ENCODE results near the gene TNS4.

DNA sequence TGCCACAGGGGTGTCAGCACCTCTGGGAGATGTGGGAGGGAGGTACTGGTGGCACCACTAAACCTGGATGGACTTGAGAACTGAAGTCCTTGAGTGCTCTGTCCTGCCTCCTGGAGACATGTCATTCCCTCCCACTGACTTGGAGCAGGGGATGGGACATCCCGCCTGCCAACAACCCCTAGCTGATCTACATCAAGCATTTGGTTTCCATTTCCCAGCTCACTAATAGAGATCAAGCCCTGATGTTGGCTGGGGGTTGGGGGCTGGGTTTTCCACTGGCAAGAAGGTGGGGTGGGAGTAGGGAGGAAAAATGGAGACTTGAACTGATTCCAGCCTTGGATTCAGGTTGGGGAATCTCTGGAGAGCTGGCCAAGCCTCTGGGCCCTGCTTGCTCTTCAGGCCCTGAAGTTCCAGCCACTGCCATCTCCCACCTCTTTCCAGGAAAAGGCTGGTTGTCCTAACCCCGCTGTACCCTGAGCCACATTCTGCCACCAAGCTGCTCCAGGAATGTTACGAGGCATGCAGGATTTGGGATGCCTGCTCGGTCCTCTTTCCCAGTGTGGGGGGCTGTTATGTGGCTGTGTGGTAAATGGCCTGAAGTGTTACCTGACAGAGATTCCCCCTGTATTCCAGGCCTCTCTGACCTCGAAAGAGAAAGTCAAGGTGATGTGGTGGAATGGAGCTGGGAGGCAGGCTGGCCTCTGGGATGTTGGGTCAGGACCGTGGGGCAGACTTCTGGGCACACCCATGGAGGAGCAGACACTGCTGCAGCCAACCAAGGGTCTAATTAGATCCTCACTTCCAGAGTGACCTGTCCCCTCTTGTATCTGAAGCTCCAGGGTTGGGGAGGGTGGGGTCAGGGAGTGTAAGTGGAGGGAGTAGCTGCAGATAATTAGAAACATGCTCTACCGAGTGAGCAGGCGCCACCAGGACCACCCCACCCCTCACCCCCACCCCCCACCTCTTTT lies 41.5 kb downstream of the TNS4 start:
- TF ChIP-seq CEBPB (IDR thresholded peaks at IDR 0.05) (no peak), HDAC2 (IDR thresholded peaks at IDR 0.05) (no peak), MAZ (IDR thresholded peaks at IDR 0.05; ENCODE audit: borderline replicate concordance, low read depth, low read length) (no peak), POLR2A (IDR thresholded peaks at IDR 0.05; ENCODE audit: low read length) (no peak), KDM1A (IDR thresholded peaks at IDR 0.05; ENCODE audit: low read depth) (no peak), RAD21 (conservative IDR thresholded peaks at IDR 0.05 in 1 of 2, IDR thresholded peaks at IDR 0.05 in 1 of 2) (no peak), HOXA7 (CRISPR knock-in tag; IDR thresholded peaks at IDR 0.05) (peak; percentile 89), PHF8 (IDR thresholded peaks at IDR 0.05; ENCODE audit: borderline replicate concordance, low read depth) (no peak), EP300 (IDR thresholded peaks at IDR 0.05) (no peak), JUNB (IDR thresholded peaks at IDR 0.05) (no peak), CHD4 (IDR thresholded peaks at IDR 0.05; ENCODE audit: borderline replicate concordance) (no peak)
- TF ChIP-seq, protein P1, sequence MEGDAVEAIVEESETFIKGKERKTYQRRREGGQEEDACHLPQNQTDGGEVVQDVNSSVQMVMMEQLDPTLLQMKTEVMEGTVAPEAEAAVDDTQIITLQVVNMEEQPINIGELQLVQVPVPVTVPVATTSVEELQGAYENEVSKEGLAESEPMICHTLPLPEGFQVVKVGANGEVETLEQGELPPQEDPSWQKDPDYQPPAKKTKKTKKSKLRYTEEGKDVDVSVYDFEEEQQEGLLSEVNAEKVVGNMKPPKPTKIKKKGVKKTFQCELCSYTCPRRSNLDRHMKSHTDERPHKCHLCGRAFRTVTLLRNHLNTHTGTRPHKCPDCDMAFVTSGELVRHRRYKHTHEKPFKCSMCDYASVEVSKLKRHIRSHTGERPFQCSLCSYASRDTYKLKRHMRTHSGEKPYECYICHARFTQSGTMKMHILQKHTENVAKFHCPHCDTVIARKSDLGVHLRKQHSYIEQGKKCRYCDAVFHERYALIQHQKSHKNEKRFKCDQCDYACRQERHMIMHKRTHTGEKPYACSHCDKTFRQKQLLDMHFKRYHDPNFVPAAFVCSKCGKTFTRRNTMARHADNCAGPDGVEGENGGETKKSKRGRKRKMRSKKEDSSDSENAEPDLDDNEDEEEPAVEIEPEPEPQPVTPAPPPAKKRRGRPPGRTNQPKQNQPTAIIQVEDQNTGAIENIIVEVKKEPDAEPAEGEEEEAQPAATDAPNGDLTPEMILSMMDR (IDR thresholded peaks at IDR 0.05) = no peak
- TF ChIP-seq, protein P2, sequence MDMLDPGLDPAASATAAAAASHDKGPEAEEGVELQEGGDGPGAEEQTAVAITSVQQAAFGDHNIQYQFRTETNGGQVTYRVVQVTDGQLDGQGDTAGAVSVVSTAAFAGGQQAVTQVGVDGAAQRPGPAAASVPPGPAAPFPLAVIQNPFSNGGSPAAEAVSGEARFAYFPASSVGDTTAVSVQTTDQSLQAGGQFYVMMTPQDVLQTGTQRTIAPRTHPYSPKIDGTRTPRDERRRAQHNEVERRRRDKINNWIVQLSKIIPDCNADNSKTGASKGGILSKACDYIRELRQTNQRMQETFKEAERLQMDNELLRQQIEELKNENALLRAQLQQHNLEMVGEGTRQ (IDR thresholded peaks at IDR 0.05) = no peak
- TF ChIP-seq, protein P3, sequence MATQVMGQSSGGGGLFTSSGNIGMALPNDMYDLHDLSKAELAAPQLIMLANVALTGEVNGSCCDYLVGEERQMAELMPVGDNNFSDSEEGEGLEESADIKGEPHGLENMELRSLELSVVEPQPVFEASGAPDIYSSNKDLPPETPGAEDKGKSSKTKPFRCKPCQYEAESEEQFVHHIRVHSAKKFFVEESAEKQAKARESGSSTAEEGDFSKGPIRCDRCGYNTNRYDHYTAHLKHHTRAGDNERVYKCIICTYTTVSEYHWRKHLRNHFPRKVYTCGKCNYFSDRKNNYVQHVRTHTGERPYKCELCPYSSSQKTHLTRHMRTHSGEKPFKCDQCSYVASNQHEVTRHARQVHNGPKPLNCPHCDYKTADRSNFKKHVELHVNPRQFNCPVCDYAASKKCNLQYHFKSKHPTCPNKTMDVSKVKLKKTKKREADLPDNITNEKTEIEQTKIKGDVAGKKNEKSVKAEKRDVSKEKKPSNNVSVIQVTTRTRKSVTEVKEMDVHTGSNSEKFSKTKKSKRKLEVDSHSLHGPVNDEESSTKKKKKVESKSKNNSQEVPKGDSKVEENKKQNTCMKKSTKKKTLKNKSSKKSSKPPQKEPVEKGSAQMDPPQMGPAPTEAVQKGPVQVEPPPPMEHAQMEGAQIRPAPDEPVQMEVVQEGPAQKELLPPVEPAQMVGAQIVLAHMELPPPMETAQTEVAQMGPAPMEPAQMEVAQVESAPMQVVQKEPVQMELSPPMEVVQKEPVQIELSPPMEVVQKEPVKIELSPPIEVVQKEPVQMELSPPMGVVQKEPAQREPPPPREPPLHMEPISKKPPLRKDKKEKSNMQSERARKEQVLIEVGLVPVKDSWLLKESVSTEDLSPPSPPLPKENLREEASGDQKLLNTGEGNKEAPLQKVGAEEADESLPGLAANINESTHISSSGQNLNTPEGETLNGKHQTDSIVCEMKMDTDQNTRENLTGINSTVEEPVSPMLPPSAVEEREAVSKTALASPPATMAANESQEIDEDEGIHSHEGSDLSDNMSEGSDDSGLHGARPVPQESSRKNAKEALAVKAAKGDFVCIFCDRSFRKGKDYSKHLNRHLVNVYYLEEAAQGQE (IDR thresholded peaks at IDR 0.05) = no peak
